Effector memory CD8-positive, alpha-beta T cell (primary cell): ENCODE results near the gene PROX1.

ENCODE experiments used
- ATAC-seq: fragments of 150-1000 bp; cut with Tn5 transposase; replicated peaks from 2 replicates; pipeline ENCODE4 v1.10.0; 2021; ENCODE audit warnings: mild to moderate bottlenecking, moderate library complexity
- DNase-seq, 3 experiments: peaks; one replicate each; pipeline ENCODE4 v3.0.0; 2021
- H3K27ac Mint-ChIP-seq, 2 donors: one replicate each; pipeline ENCODE4 v1.8.0; 2022; ENCODE audit warnings: mild to moderate bottlenecking in 2 of 2, mixed read lengths in 2 of 2, moderate library complexity in 2 of 2
- H3K27me3 Mint-ChIP-seq, 2 donors: one replicate each; pipeline ENCODE4 v1.8.0; 2022; ENCODE audit warnings: mixed read lengths in 2 of 2
- H3K36me3 Mint-ChIP-seq: one replicate; pipeline ENCODE4 v1.8.0; 2022; ENCODE audit warnings: mild to moderate bottlenecking, moderate library complexity, mixed read lengths; ENCODE audit not compliant: insufficient read depth
- H3K4me1 Mint-ChIP-seq, 2 donors: one replicate each; pipeline ENCODE4 v1.8.0; 2022; ENCODE audit warnings: low read depth in 2 of 2, mixed read lengths in 2 of 2
- H3K4me3 Mint-ChIP-seq, 2 donors: one replicate each; pipeline ENCODE4 v1.8.0; 2022; ENCODE audit warnings: mild to moderate bottlenecking in 2 of 2, mixed read lengths in 2 of 2, moderate library complexity in 2 of 2
- H3K9me3 Mint-ChIP-seq, 2 donors: one replicate each; pipeline ENCODE4 v1.8.0; 2022; ENCODE audit warnings: mixed read lengths in 2 of 2

The PROX1 gene

GRCh38 chr1:214028095-214028494 lies 40.3 kb downstream of the PROX1 start:
- Mint-ChIP-seq H3K27me3 (peaks cover 15 to 21% of the 10 kb centered on the region in 2 donors), H3K36me3 (no peaks in the 10 kb centered on the region), H3K4me1 (no peaks in the 10 kb centered on the region), H3K9me3 (no peaks in the 10 kb centered on the region), H3K4me3 (no peak overlapping the region), H3K27ac (no peak overlapping the region)
- DNase-seq: no peak
- no peak for ATAC-seq

DNA sequence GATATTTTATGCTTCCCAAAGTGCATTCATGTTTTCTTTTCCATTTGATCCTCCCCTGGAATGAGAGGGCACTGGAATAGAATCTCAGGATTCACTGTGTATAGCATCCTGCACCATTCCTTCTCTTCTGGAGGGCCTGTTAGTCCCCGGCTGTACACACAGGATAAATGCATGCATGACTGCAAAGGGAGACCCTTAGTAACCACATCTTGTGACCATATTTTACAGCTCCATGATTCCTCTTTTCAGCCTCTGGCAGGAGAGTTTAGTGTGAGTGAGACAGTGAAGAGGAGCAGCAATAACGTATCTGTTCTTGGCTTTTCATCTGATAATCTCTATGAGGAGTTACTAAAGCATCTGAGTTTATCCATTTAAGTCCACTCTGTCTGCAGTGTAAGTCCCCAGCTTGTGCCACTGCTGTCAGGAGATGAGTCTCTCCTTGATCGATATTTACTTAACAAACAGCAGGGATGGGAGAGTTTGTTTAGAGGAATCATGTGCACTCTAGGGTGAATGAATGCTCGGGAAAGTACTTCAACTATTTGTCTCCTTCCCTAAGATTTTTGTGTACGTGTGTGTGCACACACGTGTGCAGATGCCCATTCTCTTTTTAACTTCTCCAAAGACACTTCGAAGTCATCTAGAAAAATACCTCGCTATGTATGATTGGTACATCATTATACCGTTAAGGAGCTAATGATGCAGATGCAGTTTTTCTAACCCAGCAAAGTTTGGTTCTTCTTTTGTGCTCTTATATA lies 41.1 kb downstream of the PROX1 start:
- Mint-ChIP-seq H3K9me3 (no peaks in the 10 kb centered on the region), H3K36me3 (no peaks in the 10 kb centered on the region), H3K4me1 (no peaks in the 10 kb centered on the region), H3K27me3 (peaks cover 15 to 29% of the 10 kb centered on the region in 2 donors), H3K4me3 (no peak overlapping the region), H3K27ac (no peak overlapping the region)
- ATAC-seq (no peak), DNase-seq (no peak)

- ATAC-seq (no peak), DNase-seq (no peak)
- H3K9me3 Mint-ChIP-seq: no peaks in the 10 kb centered on the region
- no peak overlapping the region for H3K4me3 Mint-ChIP-seq
- H3K27ac Mint-ChIP-seq: no peak overlapping the region
- H3K4me1 Mint-ChIP-seq: no peaks in the 10 kb centered on the region
- peaks cover 15 to 29% of the 10 kb centered on the region in 2 donors for H3K27me3 Mint-ChIP-seq
- no peaks in the 10 kb centered on the region for H3K36me3 Mint-ChIP-seq
These were observed 42.0 kb downstream of the PROX1 start for GRCh38 chr1:214029796-214030195.

DNA sequence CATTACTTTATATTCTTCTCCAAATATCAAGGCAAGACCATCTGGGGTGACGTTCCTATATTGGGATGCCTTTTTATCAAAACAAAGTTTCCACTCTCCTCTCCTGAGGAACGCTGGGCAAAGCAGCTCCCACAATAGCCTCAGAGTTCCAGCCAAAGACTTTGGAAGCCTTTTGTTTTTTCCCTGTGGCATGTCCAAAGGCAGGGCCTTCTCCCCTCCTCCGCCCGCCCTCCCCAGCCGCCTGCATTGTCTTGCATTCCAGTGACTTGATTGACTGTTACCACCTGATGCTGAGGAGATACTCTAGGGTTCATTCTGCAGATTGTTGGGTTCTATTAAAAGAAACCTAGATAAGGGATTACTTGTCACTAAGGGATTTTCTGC lies 43.5 kb downstream of the PROX1 start:
- Mint-ChIP-seq H3K4me1 (no peaks in the 10 kb centered on the region), H3K9me3 (no peaks in the 10 kb centered on the region), H3K36me3 (no peaks in the 10 kb centered on the region), H3K4me3 (no peak overlapping the region), H3K27me3 (peaks cover 15 to 29% of the 10 kb centered on the region in 2 donors), H3K27ac (no peak overlapping the region)
- ATAC-seq (no peak), DNase-seq (no peak)

- Mint-ChIP-seq H3K36me3 (no peaks in the 10 kb centered on the region), H3K27ac (no peak overlapping the region), H3K4me3 (no peak overlapping the region), H3K4me1 (no peaks in the 10 kb centered on the region), H3K27me3 (peaks cover 0 to 10% of the 10 kb centered on the region in 2 donors), H3K9me3 (no peaks in the 10 kb centered on the region)
- DNase-seq: no peak
- ATAC-seq: no peak
These were observed 49.7 kb downstream of the PROX1 start for GRCh38 chr1:214037468-214037867.

DNA sequence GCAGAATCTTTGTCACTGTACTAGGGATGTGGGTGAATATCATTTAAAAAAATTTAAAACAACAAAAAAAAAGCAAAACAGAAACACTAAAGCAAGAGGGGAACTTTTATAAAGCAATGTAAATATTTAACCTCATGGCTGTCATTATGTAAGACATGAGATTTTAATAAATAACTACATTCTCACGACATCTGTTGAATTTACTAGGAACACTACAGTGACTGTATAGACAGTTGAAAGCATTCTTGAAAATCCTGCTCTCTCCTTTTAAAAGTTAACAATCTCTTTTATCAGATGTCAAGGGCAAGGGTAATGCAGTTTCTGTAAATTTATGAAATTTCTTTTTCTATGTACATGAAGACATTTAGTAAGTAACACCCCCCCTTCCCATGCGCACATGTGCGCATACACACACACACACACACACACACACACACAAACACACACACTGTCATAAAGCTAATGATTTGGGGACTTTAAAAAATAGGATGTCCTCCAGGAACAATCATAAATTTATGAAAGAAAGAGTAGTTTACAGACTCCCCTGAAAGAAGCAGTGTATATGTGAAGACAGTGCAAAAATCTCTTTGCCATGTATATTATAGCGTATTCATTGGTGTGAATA lies 51.7 kb downstream of the PROX1 start:
- H3K4me3 Mint-ChIP-seq: no peak overlapping the region
- DNase-seq: no peak
- H3K27ac Mint-ChIP-seq: no peak overlapping the region
- no peaks in the 10 kb centered on the region for H3K36me3 Mint-ChIP-seq
- H3K4me1 Mint-ChIP-seq: no peaks in the 10 kb centered on the region
- ATAC-seq: no peak
- no peaks in the 10 kb centered on the region for H3K9me3 Mint-ChIP-seq
- H3K27me3 Mint-ChIP-seq: peaks cover 0 to 7% of the 10 kb centered on the region in 2 donors

DNA sequence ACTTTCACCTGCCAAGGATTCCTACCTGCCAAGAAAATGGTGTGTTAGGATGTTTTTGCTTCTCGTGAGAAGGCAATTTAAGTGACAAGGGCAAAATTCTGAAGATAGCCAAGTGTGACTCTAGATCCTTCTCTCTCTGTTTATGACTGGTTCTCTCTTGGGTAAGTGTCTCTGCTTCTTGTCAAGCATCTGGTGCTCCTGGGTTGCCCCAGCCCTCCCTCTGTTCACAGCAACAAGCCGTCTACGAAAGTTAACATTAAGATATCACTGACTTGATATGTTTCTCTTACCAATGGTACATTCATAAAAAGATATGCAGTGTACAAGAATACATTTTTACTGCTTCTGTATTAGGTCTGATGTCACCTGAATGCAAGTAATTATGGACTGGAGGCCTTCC lies 55.4 kb downstream of the PROX1 start:
- Mint-ChIP-seq H3K4me3 (no peak overlapping the region), H3K36me3 (no peaks in the 10 kb centered on the region), H3K4me1 (no peaks in the 10 kb centered on the region), H3K27ac (no peak overlapping the region), H3K27me3 (peaks cover 0 to 7% of the 10 kb centered on the region in 2 donors), H3K9me3 (peaks cover 0 to 9% of the 10 kb centered on the region in 2 donors)
- no peak for ATAC-seq
- DNase-seq: no peak

DNA sequence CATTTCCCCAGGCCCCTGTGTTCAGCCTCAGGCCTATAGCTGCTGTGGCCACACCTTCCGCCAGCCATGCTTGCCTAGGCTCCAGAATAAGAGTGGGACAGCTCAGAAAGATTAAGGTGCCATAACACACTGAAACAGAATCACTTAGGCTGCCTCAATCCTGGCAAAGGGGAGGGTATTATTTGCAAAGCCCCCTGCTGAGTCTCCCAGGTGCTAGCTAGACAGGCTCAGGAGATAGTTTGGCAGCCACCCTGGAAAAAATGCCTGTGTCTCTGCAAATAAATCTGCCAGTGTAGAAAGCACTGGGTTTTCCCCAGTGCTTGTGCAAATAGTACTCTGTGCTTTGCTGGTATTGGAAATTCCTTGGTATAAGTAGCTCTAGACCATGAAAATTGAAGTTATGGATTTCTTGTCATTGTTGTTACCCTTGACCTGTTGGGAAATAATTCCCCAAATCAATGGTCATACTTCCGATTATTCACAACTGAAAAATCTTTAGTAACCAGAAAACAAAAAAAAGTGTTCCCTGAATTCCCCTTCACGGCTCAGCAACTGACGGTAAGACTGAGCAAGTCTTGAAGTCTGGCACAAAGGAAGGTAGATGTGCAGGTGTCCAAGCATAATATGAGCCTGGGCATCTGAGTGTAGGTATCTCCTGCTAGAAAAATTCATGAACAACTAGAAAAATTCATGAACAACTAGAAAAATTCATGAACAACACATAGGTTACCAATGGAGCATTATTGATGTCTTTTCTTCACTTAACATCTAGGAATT lies 56.9 kb downstream of the PROX1 start:
- Mint-ChIP-seq H3K27me3 (peaks cover 0 to 7% of the 10 kb centered on the region in 2 donors), H3K4me3 (no peak overlapping the region), H3K4me1 (no peaks in the 10 kb centered on the region), H3K36me3 (no peaks in the 10 kb centered on the region), H3K27ac (no peak overlapping the region), H3K9me3 (peaks cover 0 to 10% of the 10 kb centered on the region in 2 donors)
- no peak for ATAC-seq
- no peak for DNase-seq

- Mint-ChIP-seq H3K4me1 (no peaks in the 10 kb centered on the region), H3K9me3 (peaks cover 4 to 10% of the 10 kb centered on the region in 2 donors), H3K27me3 (no peaks in the 10 kb centered on the region), H3K27ac (no peak overlapping the region), H3K36me3 (no peaks in the 10 kb centered on the region), H3K4me3 (no peak overlapping the region)
- DNase-seq: no peak
- no peak for ATAC-seq
These were observed 63.0 kb downstream of the PROX1 start for GRCh38 chr1:214050513-214051401.

- Mint-ChIP-seq H3K36me3 (no peaks in the 10 kb centered on the region), H3K4me1 (no peaks in the 10 kb centered on the region)
These were observed 64.0 kb downstream of the PROX1 start for GRCh38 chr1:214051786-214052185.

GRCh38 chr1:214058076-214058475 lies 70.3 kb downstream of the PROX1 start:
- ATAC-seq (no peak), DNase-seq (no peak)
- Mint-ChIP-seq H3K4me3 (no peak overlapping the region), H3K36me3 (no peaks in the 10 kb centered on the region), H3K9me3 (peaks cover 0 to 1% of the 10 kb centered on the region in 2 donors), H3K4me1 (no peaks in the 10 kb centered on the region), H3K27ac (no peak overlapping the region), H3K27me3 (no peaks in the 10 kb centered on the region)

More at GRCh38 chr1:214051786-214052185, 64.0 kb downstream of the PROX1 start:
- ATAC-seq (no peak), DNase-seq (no peak)
- H3K27ac Mint-ChIP-seq: no peak overlapping the region
- no peak overlapping the region for H3K4me3 Mint-ChIP-seq
- H3K27me3 Mint-ChIP-seq: no peaks in the 10 kb centered on the region
- peaks cover 4 to 10% of the 10 kb centered on the region in 2 donors for H3K9me3 Mint-ChIP-seq

- no peak overlapping the region for H3K4me3 Mint-ChIP-seq
- peaks cover 1 to 7% of the 10 kb centered on the region in 2 donors for H3K9me3 Mint-ChIP-seq
- no peaks in the 10 kb centered on the region for H3K4me1 Mint-ChIP-seq
- no peak overlapping the region for H3K27ac Mint-ChIP-seq
- H3K27me3 Mint-ChIP-seq: peaks cover 0 to 10% of the 10 kb centered on the region in 2 donors
- no peaks in the 10 kb centered on the region for H3K36me3 Mint-ChIP-seq
- DNase-seq: no peak
- no peak for ATAC-seq
These were observed 78.4 kb downstream of the PROX1 start for GRCh38 chr1:214066190-214066589.

DNA sequence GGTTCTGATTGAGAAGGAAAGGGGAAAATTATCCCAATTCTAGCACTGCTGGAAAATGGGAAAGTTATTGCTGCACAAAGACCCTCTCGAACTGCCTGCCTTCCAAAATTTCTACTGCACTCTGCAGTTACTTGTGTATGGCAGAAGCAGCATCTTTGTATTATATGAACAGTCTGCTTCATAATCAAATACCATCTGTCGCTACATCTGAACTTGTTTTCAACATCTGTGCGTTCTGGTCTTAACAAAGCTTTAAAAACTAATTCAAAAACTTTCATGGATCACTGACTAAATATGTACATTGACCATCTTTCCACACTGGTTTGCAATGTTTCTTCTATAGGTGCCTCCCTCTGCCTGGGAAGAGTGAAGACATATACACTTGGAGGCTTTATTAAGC lies 79.2 kb downstream of the PROX1 start:
- ATAC-seq: no peak
- Mint-ChIP-seq H3K27me3 (peaks cover 0 to 10% of the 10 kb centered on the region in 2 donors), H3K4me3 (no peak overlapping the region), H3K9me3 (peaks cover 1 to 7% of the 10 kb centered on the region in 2 donors), H3K36me3 (no peaks in the 10 kb centered on the region), H3K4me1 (no peaks in the 10 kb centered on the region), H3K27ac (no peak overlapping the region)
- no peak for DNase-seq
